Measurements from ENCODE around the gene PLVAP.

- TF ChIP-seq, protein P1, sequence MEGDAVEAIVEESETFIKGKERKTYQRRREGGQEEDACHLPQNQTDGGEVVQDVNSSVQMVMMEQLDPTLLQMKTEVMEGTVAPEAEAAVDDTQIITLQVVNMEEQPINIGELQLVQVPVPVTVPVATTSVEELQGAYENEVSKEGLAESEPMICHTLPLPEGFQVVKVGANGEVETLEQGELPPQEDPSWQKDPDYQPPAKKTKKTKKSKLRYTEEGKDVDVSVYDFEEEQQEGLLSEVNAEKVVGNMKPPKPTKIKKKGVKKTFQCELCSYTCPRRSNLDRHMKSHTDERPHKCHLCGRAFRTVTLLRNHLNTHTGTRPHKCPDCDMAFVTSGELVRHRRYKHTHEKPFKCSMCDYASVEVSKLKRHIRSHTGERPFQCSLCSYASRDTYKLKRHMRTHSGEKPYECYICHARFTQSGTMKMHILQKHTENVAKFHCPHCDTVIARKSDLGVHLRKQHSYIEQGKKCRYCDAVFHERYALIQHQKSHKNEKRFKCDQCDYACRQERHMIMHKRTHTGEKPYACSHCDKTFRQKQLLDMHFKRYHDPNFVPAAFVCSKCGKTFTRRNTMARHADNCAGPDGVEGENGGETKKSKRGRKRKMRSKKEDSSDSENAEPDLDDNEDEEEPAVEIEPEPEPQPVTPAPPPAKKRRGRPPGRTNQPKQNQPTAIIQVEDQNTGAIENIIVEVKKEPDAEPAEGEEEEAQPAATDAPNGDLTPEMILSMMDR (IDR thresholded peaks at IDR 0.05) = no peak
- TF ChIP-seq POLR2A (IDR thresholded peaks at IDR 0.05; ENCODE audit: low read length) = no peak
- no peak for TF ChIP-seq CEBPB (IDR thresholded peaks at IDR 0.05)
- TF ChIP-seq SREBF2 (IDR thresholded peaks at IDR 0.05) = no peak
- TF ChIP-seq, protein P2, sequence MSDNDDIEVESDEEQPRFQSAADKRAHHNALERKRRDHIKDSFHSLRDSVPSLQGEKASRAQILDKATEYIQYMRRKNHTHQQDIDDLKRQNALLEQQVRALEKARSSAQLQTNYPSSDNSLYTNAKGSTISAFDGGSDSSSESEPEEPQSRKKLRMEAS (IDR thresholded peaks at IDR 0.05) = no peak
- TF ChIP-seq JUNB (IDR thresholded peaks at IDR 0.05) = no peak
- no peak for TF ChIP-seq EP300 (IDR thresholded peaks at IDR 0.05)
- TF ChIP-seq, protein P3, sequence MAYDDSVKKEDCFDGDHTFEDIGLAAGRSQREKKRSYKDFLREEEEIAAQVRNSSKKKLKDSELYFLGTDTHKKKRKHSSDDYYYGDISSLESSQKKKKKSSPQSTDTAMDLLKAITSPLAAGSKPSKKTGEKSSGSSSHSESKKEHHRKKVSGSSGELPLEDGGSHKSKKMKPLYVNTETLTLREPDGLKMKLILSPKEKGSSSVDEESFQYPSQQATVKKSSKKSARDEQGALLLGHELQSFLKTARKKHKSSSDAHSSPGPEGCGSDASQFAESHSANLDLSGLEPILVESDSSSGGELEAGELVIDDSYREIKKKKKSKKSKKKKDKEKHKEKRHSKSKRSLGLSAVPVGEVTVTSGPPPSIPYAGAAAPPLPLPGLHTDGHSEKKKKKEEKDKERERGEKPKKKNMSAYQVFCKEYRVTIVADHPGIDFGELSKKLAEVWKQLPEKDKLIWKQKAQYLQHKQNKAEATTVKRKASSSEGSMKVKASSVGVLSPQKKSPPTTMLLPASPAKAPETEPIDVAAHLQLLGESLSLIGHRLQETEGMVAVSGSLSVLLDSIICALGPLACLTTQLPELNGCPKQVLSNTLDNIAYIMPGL (CRISPR knock-in tag; IDR thresholded peaks at IDR 0.05; ENCODE audit: borderline replicate concordance) = no peak
- TF ChIP-seq ELK1 (IDR thresholded peaks at IDR 0.05; ENCODE audit: low read depth, low read length) = no peak
- TF ChIP-seq KDM1A (IDR thresholded peaks at IDR 0.05; ENCODE audit: low read depth) = no peak
These were observed 51.1 kb downstream of the PLVAP start for GRCh38 chr19:17325881-17326594.
